Mesendoderm (in vitro differentiated cells): Measurements from ENCODE around the gene RPL36A.
A peak's percentile ranks its signal among the peaks of the same experiment; 100 is the strongest.

Experiments used
- DNase-seq: peaks from one replicate; pipeline ENCODE4 v3.0.0; 2013
- H2AK5ac ChIP-seq: 2 replicates; pipeline ENCODE4 v1.6.1; 2013; ENCODE audit warnings: low read length, inconsistent platforms
- H2BK120ac ChIP-seq: 2 replicates; pipeline ENCODE4 v1.6.1; 2013; ENCODE audit warnings: low read depth, mild to moderate bottlenecking, low read length, moderate library complexity, mixed read lengths
- H2BK15ac ChIP-seq: replicated peaks from 2 replicates; pipeline ENCODE4 v1.6.1; 2013; ENCODE audit warnings: low read depth, mild to moderate bottlenecking, moderate library complexity
- H2BK5ac ChIP-seq: 2 replicates; pipeline ENCODE4 v1.6.1; 2013; ENCODE audit warnings: low read length, inconsistent platforms
- H3K18ac ChIP-seq: 2 replicates; pipeline ENCODE4 v1.6.1; 2013; ENCODE audit warnings: mild to moderate bottlenecking, low read length, mixed read lengths
- H3K23ac ChIP-seq: one replicate; pipeline ENCODE4 v1.6.1; 2013; ENCODE audit warnings: low read length
- H3K27ac ChIP-seq: 2 replicates; pipeline ENCODE4 v1.5.1; 2013; ENCODE audit warnings: low read depth, mild to moderate bottlenecking, inconsistent platforms, low read length, moderate library complexity
- H3K27me3 ChIP-seq: 2 replicates; pipeline ENCODE4 v1.6.1; 2013; ENCODE audit warnings: low read length, control low read depth, mild to moderate bottlenecking, inconsistent platforms; ENCODE audit not compliant: insufficient read depth, poor library complexity
- H3K36me3 ChIP-seq: 2 replicates; pipeline ENCODE4 v1.6.1; 2013; ENCODE audit warnings: low read length, inconsistent platforms; ENCODE audit not compliant: control insufficient read depth, insufficient read depth
- H3K4ac ChIP-seq: one replicate; pipeline ENCODE4 v1.6.1; 2013; ENCODE audit warnings: low read depth, mild to moderate bottlenecking, low read length, moderate library complexity
- H3K4me1 ChIP-seq: 2 replicates; pipeline ENCODE4 v1.6.1; 2013; ENCODE audit warnings: low read depth, low read length, inconsistent platforms; ENCODE audit not compliant: control insufficient read depth
- H3K4me2 ChIP-seq: 2 replicates; pipeline ENCODE4 v1.6.1; 2013; ENCODE audit warnings: low read length
- H3K4me3 ChIP-seq: 2 replicates; pipeline ENCODE4 v1.5.1; 2013; ENCODE audit warnings: mild to moderate bottlenecking, low read length
- H3K56ac ChIP-seq: one replicate; pipeline ENCODE4 v1.6.1; 2013; ENCODE audit warnings: low read length
- H3K79me1 ChIP-seq: 2 replicates; pipeline ENCODE4 v1.6.1; 2013; ENCODE audit warnings: low read length, inconsistent platforms
- H3K79me2 ChIP-seq: 2 replicates; pipeline ENCODE4 v1.6.1; 2013; ENCODE audit warnings: mild to moderate bottlenecking, low read length; ENCODE audit not compliant: control insufficient read depth, insufficient read depth
- H3K9ac ChIP-seq: 2 replicates; pipeline ENCODE4 v1.6.1; 2013; ENCODE audit warnings: low read length, inconsistent platforms
- H4K5ac ChIP-seq: one replicate; pipeline ENCODE4 v1.6.1; 2013; ENCODE audit warnings: low read length
- H4K8ac ChIP-seq: one replicate; pipeline ENCODE4 v1.6.1; 2013; ENCODE audit warnings: low read depth, mild to moderate bottlenecking, control low read depth, low read length, moderate library complexity
- WGBS: extraction: QIAGEN DNeasy Blood & Tissue Kit; methylation state at CpG from one replicate; pipeline ENCODE4 v1.1.7; 2013; ENCODE audit warnings: low lambda C conversion rate, missing lambda C conversion rate; ENCODE audit not compliant: insufficient coverage; ENCODE audit errors: extremely low coverage; 5-methylcytosine and 5-hydroxymethylcytosine counted together

RPL36A gene

GRCh38 chrX:101359966-101360365 lies 30.8 kb upstream of the RPL36A start:
- H2BK5ac ChIP-seq, result no peak overlapping the region
- no peak overlapping the region for H3K18ac ChIP-seq
- H4K5ac ChIP-seq, result no peak overlapping the region
- no peaks in the 10 kb centered on the region for H3K79me2 ChIP-seq
- no peak for DNase-seq
- no peaks in the 10 kb centered on the region for H3K36me3 ChIP-seq
- no peaks in the 10 kb centered on the region for H3K4me1 ChIP-seq
- no peak overlapping the region for H2AK5ac ChIP-seq
- H3K9ac ChIP-seq, result no peak overlapping the region
- no peak overlapping the region for H3K56ac ChIP-seq
- H3K4ac ChIP-seq, result no peak overlapping the region
- H2BK120ac ChIP-seq, result no peak overlapping the region
- H2BK15ac ChIP-seq, result no peak overlapping the region
- no peaks in the 10 kb centered on the region for H3K79me1 ChIP-seq
- H3K4me3 ChIP-seq, result no peak overlapping the region
- H3K27me3 ChIP-seq, result no peaks in the 10 kb centered on the region
- H3K4me2 ChIP-seq, result no peak overlapping the region
- H3K27ac ChIP-seq, result no peak overlapping the region
- H4K8ac ChIP-seq, result no peak overlapping the region
- no CpG with 5 or more reads among the region's 1 CpG for WGBS
- H3K23ac ChIP-seq, result no peak overlapping the region

- H2BK15ac ChIP-seq, result no peak overlapping the region
- no peaks in the 10 kb centered on the region for H3K36me3 ChIP-seq
- H3K27ac ChIP-seq, result no peak overlapping the region
- no peak for DNase-seq
- H2BK120ac ChIP-seq, result no peak overlapping the region
- H2BK5ac ChIP-seq, result no peak overlapping the region
- H2AK5ac ChIP-seq, result no peak overlapping the region
- H3K79me2 ChIP-seq, result no peaks in the 10 kb centered on the region
- no peaks in the 10 kb centered on the region for H3K79me1 ChIP-seq
- no peak overlapping the region for H3K4me2 ChIP-seq
- no peak overlapping the region for H3K4ac ChIP-seq
- H3K4me1 ChIP-seq, result no peaks in the 10 kb centered on the region
- WGBS, result no CpG with 5 or more reads among the region's 7 CpGs
- H3K18ac ChIP-seq, result no peak overlapping the region
- H3K27me3 ChIP-seq, result no peaks in the 10 kb centered on the region
- no peak overlapping the region for H3K23ac ChIP-seq
- no peak overlapping the region for H4K5ac ChIP-seq
- no peak overlapping the region for H3K9ac ChIP-seq
- no peak overlapping the region for H3K4me3 ChIP-seq
- no peak overlapping the region for H3K56ac ChIP-seq
- no peak overlapping the region for H4K8ac ChIP-seq
Observed at GRCh38 chrX:101360390-101360789, 30.4 kb upstream of the RPL36A start.

GRCh38 chrX:101362116-101362515 lies 28.7 kb upstream of the RPL36A start:
- H2BK120ac ChIP-seq, result no peak overlapping the region
- no peak overlapping the region for H3K9ac ChIP-seq
- H3K4me1 ChIP-seq, result no peaks in the 10 kb centered on the region
- H2BK15ac ChIP-seq, result no peak overlapping the region
- no peak overlapping the region for H3K4ac ChIP-seq
- no peak for DNase-seq
- no peak overlapping the region for H3K56ac ChIP-seq
- H4K5ac ChIP-seq, result no peak overlapping the region
- no peak overlapping the region for H4K8ac ChIP-seq
- no peaks in the 10 kb centered on the region for H3K79me1 ChIP-seq
- no peak overlapping the region for H2BK5ac ChIP-seq
- H3K23ac ChIP-seq, result no peak overlapping the region
- no peak overlapping the region for H3K4me3 ChIP-seq
- no peaks in the 10 kb centered on the region for H3K79me2 ChIP-seq
- H3K4me2 ChIP-seq, result no peak overlapping the region
- H3K36me3 ChIP-seq, result no peaks in the 10 kb centered on the region
- no peak overlapping the region for H2AK5ac ChIP-seq
- H3K18ac ChIP-seq, result peak overlapping the region; percentile 18
- no peaks in the 10 kb centered on the region for H3K27me3 ChIP-seq
- WGBS, result no CpG with 5 or more reads among the region's 3 CpGs
- no peak overlapping the region for H3K27ac ChIP-seq

GRCh38 chrX:101362757-101363156 lies 28.1 kb upstream of the RPL36A start:
- H3K18ac ChIP-seq, result no peak overlapping the region

GRCh38 chrX:101365301-101365795 lies 25.5 kb upstream of the RPL36A start:
- H3K27ac ChIP-seq, result no peak overlapping the region
- H3K4ac ChIP-seq, result no peak overlapping the region
- H3K4me1 ChIP-seq, result no peaks in the 10 kb centered on the region
- no peak overlapping the region for H4K5ac ChIP-seq
- WGBS, result no CpG with 5 or more reads among the region's 1 CpG
- DNase-seq, result no peak
- H3K27me3 ChIP-seq, result no peaks in the 10 kb centered on the region
- H2BK120ac ChIP-seq, result no peak overlapping the region
- no peak overlapping the region for H4K8ac ChIP-seq
- no peak overlapping the region for H3K4me2 ChIP-seq
- no peak overlapping the region for H2BK15ac ChIP-seq
- H3K79me2 ChIP-seq, result no peaks in the 10 kb centered on the region
- H3K79me1 ChIP-seq, result no peaks in the 10 kb centered on the region
- no peak overlapping the region for H2BK5ac ChIP-seq
- no peak overlapping the region for H3K4me3 ChIP-seq
- no peak overlapping the region for H3K23ac ChIP-seq
- H3K18ac ChIP-seq, result no peak overlapping the region
- H2AK5ac ChIP-seq, result no peak overlapping the region
- H3K56ac ChIP-seq, result no peak overlapping the region
- no peaks in the 10 kb centered on the region for H3K36me3 ChIP-seq
- H3K9ac ChIP-seq, result no peak overlapping the region

More at GRCh38 chrX:101362757-101363156, 28.1 kb upstream of the RPL36A start:
- H3K4me2 ChIP-seq, result no peak overlapping the region
- no peak overlapping the region for H2BK15ac ChIP-seq
- peak; percentile 66 for DNase-seq
- no peak overlapping the region for H3K9ac ChIP-seq
- no peaks in the 10 kb centered on the region for H3K79me1 ChIP-seq
- no peak overlapping the region for H3K56ac ChIP-seq
- H3K36me3 ChIP-seq, result no peaks in the 10 kb centered on the region
- H4K5ac ChIP-seq, result no peak overlapping the region
- no peak overlapping the region for H3K27ac ChIP-seq
- H3K4me3 ChIP-seq, result no peak overlapping the region
- H3K79me2 ChIP-seq, result no peaks in the 10 kb centered on the region
- H2BK5ac ChIP-seq, result no peak overlapping the region
- no peak overlapping the region for H3K4ac ChIP-seq
- H3K23ac ChIP-seq, result no peak overlapping the region
- no peak overlapping the region for H2AK5ac ChIP-seq
- no peak overlapping the region for H4K8ac ChIP-seq
- no peak overlapping the region for H2BK120ac ChIP-seq
- H3K27me3 ChIP-seq, result no peaks in the 10 kb centered on the region
- no peaks in the 10 kb centered on the region for H3K4me1 ChIP-seq

GRCh38 chrX:101368800-101369199 lies 22.0 kb upstream of the RPL36A start:
- no peak overlapping the region for H3K9ac ChIP-seq
- H3K18ac ChIP-seq, result no peak overlapping the region
- no peak overlapping the region for H2BK120ac ChIP-seq
- no peak overlapping the region for H3K4me2 ChIP-seq
- no peaks in the 10 kb centered on the region for H3K4me1 ChIP-seq
- H2AK5ac ChIP-seq, result no peak overlapping the region
- no peaks in the 10 kb centered on the region for H3K79me2 ChIP-seq
- no peak overlapping the region for H3K56ac ChIP-seq
- H4K5ac ChIP-seq, result no peak overlapping the region
- H3K4me3 ChIP-seq, result no peak overlapping the region
- H3K79me1 ChIP-seq, result no peaks in the 10 kb centered on the region
- H3K27me3 ChIP-seq, result no peaks in the 10 kb centered on the region
- H2BK5ac ChIP-seq, result no peak overlapping the region
- H3K4ac ChIP-seq, result no peak overlapping the region
- DNase-seq, result no peak
- H3K36me3 ChIP-seq, result no peaks in the 10 kb centered on the region
- H2BK15ac ChIP-seq, result no peak overlapping the region
- no peak overlapping the region for H4K8ac ChIP-seq
- no peak overlapping the region for H3K27ac ChIP-seq
- H3K23ac ChIP-seq, result no peak overlapping the region
